ENCODE results near the gene KCNMB4. TPM values are rescaled to one million over a fixed set of nuclear protein-coding genes. Genes with fewer than 3 reads are reported as not detected.

The KCNMB4 gene
- polyA plus RNA-seq, 1 donor (not counting 4 experiments of a cell fraction or from before 2014, with no cell fraction given): 0.77 TPM

- no peak overlapping the region for H2AFZ ChIP-seq (ENCODE audit: control insufficient read depth, low read length)
- DNase-seq (ENCODE audit: low read depth, low spot score) (no peak), FAIRE-seq (no peak)
- H3K79me2 ChIP-seq (ENCODE audit: control insufficient read depth, insufficient read depth, low read length): no peaks in the 10 kb centered on the region
- H3K4me1 ChIP-seq (ENCODE audit: control insufficient read depth, extremely low read depth, insufficient read depth, low read length): peaks cover 3% of the 10 kb centered on the region
- H4K20me1 ChIP-seq (ENCODE audit: control insufficient read depth, extremely low read depth, insufficient read depth, low read length): no peaks in the 10 kb centered on the region
- TF ChIP-seq CTCF (optimal IDR thresholded peaks at IDR 0.05 in 1 of 3, IDR thresholded peaks at IDR 0.05 in 1 of 3, conservative IDR thresholded peaks at IDR 0.05 in 1 of 3; ENCODE audit: extremely low read depth in 1 of 3, insufficient read depth in 2 of 3, low read length in 3 of 3): no peak
- TF ChIP-seq EZH2 (IDR thresholded peaks at IDR 0.05; ENCODE audit: low read length): no peak
- dilution Hi-C loops (cut with MboI; ENCODE audit: extremely low pct_ligation_motif_present, low sequenced_read_pairs): no loop called here
- H3K27me3 ChIP-seq (ENCODE audit: control insufficient read depth, extremely low read depth, insufficient read depth, low read length): no peaks in the 10 kb centered on the region
- H3K4me3 ChIP-seq (ENCODE audit: control insufficient read depth in 2 of 3, extremely low read depth in 1 of 3, insufficient read depth in 2 of 3, low read depth in 1 of 3, low read length in 3 of 3): no peak overlapping the region
- no peaks in the 10 kb centered on the region for H3K9me1 ChIP-seq (ENCODE audit: control insufficient read depth, extremely low read depth, insufficient read depth, low read length)
- H3K27ac ChIP-seq (ENCODE audit: control insufficient read depth, insufficient read depth, low read length): no peak overlapping the region
- no peaks in the 10 kb centered on the region for H3K36me3 ChIP-seq (ENCODE audit: control insufficient read depth in 2 of 2, extremely low read depth in 1 of 2, insufficient read depth in 2 of 2, low read length in 2 of 2)
- H3K9me3 ChIP-seq (ENCODE audit: control insufficient read depth, low read depth, low read length): peaks cover 5% of the 10 kb centered on the region
- H3K9ac ChIP-seq (ENCODE audit: control insufficient read depth, extremely low read depth, insufficient read depth, low read length): no peak overlapping the region
- no peak overlapping the region for H3K4me2 ChIP-seq (ENCODE audit: control insufficient read depth, extremely low read depth, insufficient read depth, low read depth, low read length)
Observed at GRCh38 chr12:70448371-70448770, 82.3 kb downstream of the KCNMB4 start.

GRCh38 chr12:70449074-70449752 is 83.1 kb downstream of the KCNMB4 start:
- dilution Hi-C loops (cut with MboI; ENCODE audit: extremely low pct_ligation_motif_present, low sequenced_read_pairs): no loop called here
- H3K27me3 ChIP-seq (ENCODE audit: control insufficient read depth, extremely low read depth, insufficient read depth, low read length): no peaks in the 10 kb centered on the region
- peak; percentile 17 for FAIRE-seq
- H3K4me1 ChIP-seq (ENCODE audit: control insufficient read depth, extremely low read depth, insufficient read depth, low read length): no peaks in the 10 kb centered on the region
- H3K9me3 ChIP-seq (ENCODE audit: control insufficient read depth, low read depth, low read length): peaks cover 5% of the 10 kb centered on the region
- no peaks in the 10 kb centered on the region for H3K36me3 ChIP-seq (ENCODE audit: control insufficient read depth in 2 of 2, extremely low read depth in 1 of 2, insufficient read depth in 2 of 2, low read length in 2 of 2)
- no peak overlapping the region for H3K4me3 ChIP-seq (ENCODE audit: control insufficient read depth in 2 of 3, extremely low read depth in 1 of 3, insufficient read depth in 2 of 3, low read depth in 1 of 3, low read length in 3 of 3)
- H3K9ac ChIP-seq (ENCODE audit: control insufficient read depth, extremely low read depth, insufficient read depth, low read length): no peak overlapping the region
- no peaks in the 10 kb centered on the region for H3K9me1 ChIP-seq (ENCODE audit: control insufficient read depth, extremely low read depth, insufficient read depth, low read length)
- H2AFZ ChIP-seq (ENCODE audit: control insufficient read depth, low read length): no peak overlapping the region
- no peak for TF ChIP-seq EZH2 (IDR thresholded peaks at IDR 0.05; ENCODE audit: low read length)
- no peak for TF ChIP-seq CTCF (optimal IDR thresholded peaks at IDR 0.05 in 1 of 3, IDR thresholded peaks at IDR 0.05 in 1 of 3, conservative IDR thresholded peaks at IDR 0.05 in 1 of 3; ENCODE audit: extremely low read depth in 1 of 3, insufficient read depth in 2 of 3, low read length in 3 of 3)
- H3K4me2 ChIP-seq (ENCODE audit: control insufficient read depth, extremely low read depth, insufficient read depth, low read depth, low read length): no peak overlapping the region
- no peaks in the 10 kb centered on the region for H4K20me1 ChIP-seq (ENCODE audit: control insufficient read depth, extremely low read depth, insufficient read depth, low read length)
- no peak overlapping the region for H3K27ac ChIP-seq (ENCODE audit: control insufficient read depth, insufficient read depth, low read length)
- no peaks in the 10 kb centered on the region for H3K79me2 ChIP-seq (ENCODE audit: control insufficient read depth, insufficient read depth, low read length)
- no peak for DNase-seq (ENCODE audit: low read depth, low spot score)

Data from keratinocyte (primary cell).